NT2/D1 (cell line): ENCODE data around the gene ZNF474.

ENCODE experiments used
- SUZ12 ChIP-seq: IDR thresholded peaks from 2 replicates; pipeline ENCODE4 v1.6.1; 2011; ENCODE audit not compliant: insufficient read length, insufficient read depth; ENCODE audit errors: extremely low read depth
- YY1 ChIP-seq: IDR thresholded peaks from 2 replicates; pipeline ENCODE4 v1.6.1; 2011; ENCODE audit not compliant: insufficient read length, insufficient read depth
- ZNF274 ChIP-seq: IDR thresholded peaks from 2 replicates; pipeline ENCODE4 v1.6.1; 2011; ENCODE audit warnings: mild to moderate bottlenecking, low read depth, low read length

DNA sequence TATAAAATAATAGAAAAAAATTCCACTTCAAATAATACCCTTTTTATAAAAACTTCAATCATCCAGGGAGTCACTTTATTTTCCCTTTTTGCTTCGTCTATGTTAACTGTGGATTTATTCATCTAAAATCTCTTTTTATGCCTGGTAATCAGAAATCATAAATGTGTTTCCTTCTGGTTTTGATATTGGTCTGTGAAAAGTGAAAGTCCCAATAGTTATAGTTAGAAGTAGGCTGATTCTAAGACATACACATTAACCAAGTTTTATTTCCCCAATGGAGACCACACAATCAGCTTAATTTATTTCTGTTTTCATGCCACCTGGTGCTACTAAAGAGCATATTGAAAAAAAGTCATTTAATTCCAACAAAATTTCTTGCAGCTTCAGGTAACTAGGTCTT lies 45.7 kb downstream of the ZNF474 start:
- TF ChIP-seq ZNF274: no peak
- TF ChIP-seq YY1: no peak
- no peak for TF ChIP-seq SUZ12
